ENCODE measurements around the gene CNIH2. TPM values are rescaled to one million over a fixed set of nuclear protein-coding genes. Genes with fewer than 3 reads are reported as not detected.
"Not testable (repeated sequence)": the region's sequence is repeated elsewhere in the genome, so short reads cannot be mapped to it uniquely, and the experiment has no call there.

Gene CNIH2
- total and polyA plus RNA-seq, 8 donors: 0.50 to 1.5 (median 0.80) TPM; not detected in 5

DNA sequence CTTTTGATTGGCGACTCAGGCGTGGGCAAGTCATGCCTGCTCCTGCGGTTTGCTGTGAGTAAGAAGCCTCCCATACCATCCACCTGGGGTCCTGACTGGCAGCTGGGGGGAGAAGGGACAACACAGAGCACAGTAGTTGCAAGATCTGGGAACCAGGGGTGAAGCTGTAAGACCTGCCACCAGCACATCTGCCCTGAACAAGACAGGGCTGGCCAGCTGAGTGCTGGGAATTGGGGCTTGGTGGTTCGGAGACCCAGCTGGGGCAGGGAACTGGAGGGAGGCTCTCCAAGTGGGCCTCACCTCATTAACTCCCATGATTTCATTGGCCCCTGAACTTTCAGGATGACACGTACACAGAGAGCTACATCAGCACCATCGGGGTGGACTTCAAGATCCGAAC lies 6.2 kb upstream of the CNIH2 start:
- Histone ChIP-seq H3K27me3 (no peaks in the 10 kb centered on the region), H3K4me1 (peaks cover 13 to 42% (median 34%) of the 10 kb centered on the region in 4 donors), H3K9me3 (no peaks in the 10 kb centered on the region), H3K27ac (no peak overlapping the region), H3K36me3 (peaks cover 43 to 60% (median 57%) of the 10 kb centered on the region in 4 donors), H3K4me3 (no peak overlapping the region)
- intact Hi-C loops (cut with DNase I; ENCODE audit: low total_unique reads): no loop called here
- no peak for DNase-seq
- WGBS, 5 donors: 93 to 96% (median 94%) methylated on average over 7 of the region's 7 CpGs
- no peak for TF ChIP-seq EP300 (IDR thresholded peaks at IDR 0.05)
- TF ChIP-seq, protein P1, sequence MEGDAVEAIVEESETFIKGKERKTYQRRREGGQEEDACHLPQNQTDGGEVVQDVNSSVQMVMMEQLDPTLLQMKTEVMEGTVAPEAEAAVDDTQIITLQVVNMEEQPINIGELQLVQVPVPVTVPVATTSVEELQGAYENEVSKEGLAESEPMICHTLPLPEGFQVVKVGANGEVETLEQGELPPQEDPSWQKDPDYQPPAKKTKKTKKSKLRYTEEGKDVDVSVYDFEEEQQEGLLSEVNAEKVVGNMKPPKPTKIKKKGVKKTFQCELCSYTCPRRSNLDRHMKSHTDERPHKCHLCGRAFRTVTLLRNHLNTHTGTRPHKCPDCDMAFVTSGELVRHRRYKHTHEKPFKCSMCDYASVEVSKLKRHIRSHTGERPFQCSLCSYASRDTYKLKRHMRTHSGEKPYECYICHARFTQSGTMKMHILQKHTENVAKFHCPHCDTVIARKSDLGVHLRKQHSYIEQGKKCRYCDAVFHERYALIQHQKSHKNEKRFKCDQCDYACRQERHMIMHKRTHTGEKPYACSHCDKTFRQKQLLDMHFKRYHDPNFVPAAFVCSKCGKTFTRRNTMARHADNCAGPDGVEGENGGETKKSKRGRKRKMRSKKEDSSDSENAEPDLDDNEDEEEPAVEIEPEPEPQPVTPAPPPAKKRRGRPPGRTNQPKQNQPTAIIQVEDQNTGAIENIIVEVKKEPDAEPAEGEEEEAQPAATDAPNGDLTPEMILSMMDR (IDR thresholded peaks at IDR 0.05): no peak
- no peak for TF ChIP-seq POLR2AphosphoS5 (IDR thresholded peaks at IDR 0.05)
- TF ChIP-seq POLR2A (IDR thresholded peaks at IDR 0.05): no peak

DNA sequence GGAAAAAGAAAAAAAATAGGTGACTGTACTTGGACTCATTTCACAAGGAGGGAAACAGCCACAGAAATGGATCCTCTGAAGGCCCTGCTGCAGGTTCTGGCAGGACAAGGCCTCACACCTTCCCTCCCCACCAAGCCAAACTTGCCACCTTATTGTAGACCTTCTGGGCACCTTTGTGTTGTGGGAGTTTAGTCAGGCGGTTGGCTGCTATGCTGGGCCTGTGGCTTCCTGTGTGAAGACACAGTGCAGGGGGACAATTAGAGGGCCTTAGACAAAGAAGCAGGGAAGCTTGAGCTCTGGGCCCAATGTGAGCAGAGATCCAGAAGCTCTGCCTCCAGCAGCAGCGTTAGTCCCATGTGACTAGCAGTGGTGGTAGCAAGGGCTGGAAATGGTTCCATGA lies 5.4 kb upstream of the CNIH2 start:
- Histone ChIP-seq H3K27ac (no peak overlapping the region), H3K4me3 (no peak overlapping the region), H3K36me3 (peaks cover 43 to 64% (median 60%) of the 10 kb centered on the region in 4 donors), H3K9me3 (no peaks in the 10 kb centered on the region), H3K27me3 (no peaks in the 10 kb centered on the region), H3K4me1 (peaks cover 14 to 45% (median 33%) of the 10 kb centered on the region in 4 donors)
- WGBS, 5 donors: 77 to 96% (median 81%) methylated on average over 2 of the region's 2 CpGs
- DNase-seq: no peak
- no peak for TF ChIP-seq POLR2A (IDR thresholded peaks at IDR 0.05)
- no peak for TF ChIP-seq POLR2AphosphoS5 (IDR thresholded peaks at IDR 0.05)
- TF ChIP-seq, protein P1 (IDR thresholded peaks at IDR 0.05): no peak
- no peak for TF ChIP-seq EP300 (IDR thresholded peaks at IDR 0.05)
- intact Hi-C loops (cut with DNase I; ENCODE audit: low total_unique reads): no loop called here

DNA sequence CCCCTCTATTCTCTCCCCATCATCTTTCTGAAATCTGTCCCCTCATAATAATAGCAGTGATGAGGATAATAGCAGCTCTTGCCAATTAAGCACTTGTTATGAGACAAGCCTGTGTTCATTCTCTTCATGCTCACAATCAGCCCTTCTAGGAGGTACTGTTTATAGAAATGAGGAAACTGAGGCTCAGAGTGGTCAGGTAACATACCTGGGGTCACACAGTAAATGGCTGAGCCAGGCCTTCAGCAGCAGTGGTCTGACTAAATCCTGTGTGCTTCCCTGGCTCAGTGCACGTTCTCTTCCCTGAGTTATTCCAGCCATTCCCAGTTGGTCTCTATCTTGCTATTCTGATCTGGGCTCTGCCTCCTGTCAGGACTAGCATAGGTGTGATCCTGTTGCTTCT lies 3.8 kb upstream of the CNIH2 start:
- 56 to 67% (median 60%) methylated on average over 1 of the region's 1 CpG for WGBS, 5 donors
- no peak for DNase-seq
- intact Hi-C loops (cut with DNase I; ENCODE audit: low total_unique reads): no loop called here
- H3K4me1 ChIP-seq: peaks cover 23 to 49% (median 38%) of the 10 kb centered on the region in 4 donors
- H3K9me3 ChIP-seq: no peaks in the 10 kb centered on the region
- TF ChIP-seq POLR2AphosphoS5 (IDR thresholded peaks at IDR 0.05) (no peak), POLR2A (IDR thresholded peaks at IDR 0.05) (no peak)
- peaks cover 43 to 64% (median 60%) of the 10 kb centered on the region in 4 donors for H3K36me3 ChIP-seq
- no peak overlapping the region for H3K4me3 ChIP-seq
- H3K27me3 ChIP-seq: peaks cover 0 to 9% (median 0%) of the 10 kb centered on the region in 3 donors
- no peak overlapping the region for H3K27ac ChIP-seq

DNA sequence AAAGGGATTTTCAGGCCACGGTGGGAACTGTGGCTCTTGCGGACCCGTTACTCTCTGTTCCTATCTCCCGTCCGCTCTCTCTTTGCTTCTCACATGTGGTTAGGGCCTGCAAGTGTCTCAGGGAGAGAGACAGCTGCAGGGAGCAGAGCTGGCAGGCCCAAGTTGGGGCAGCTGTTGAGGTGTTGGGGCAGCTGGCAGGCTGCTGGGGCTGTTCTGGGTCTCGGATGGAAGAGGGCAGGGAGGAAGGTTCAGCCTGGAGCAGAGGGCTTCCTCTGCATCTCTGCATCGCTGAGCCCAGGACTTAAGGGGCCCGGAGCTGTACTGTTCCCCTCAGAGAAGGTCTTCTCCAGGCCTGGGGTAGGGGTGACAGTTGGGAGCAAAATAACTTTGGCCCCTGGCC lies 2.6 kb upstream of the CNIH2 start:
- peaks cover 0 to 12% (median 0%) of the 10 kb centered on the region in 3 donors for H3K27me3 ChIP-seq
- peaks cover 43 to 64% (median 59%) of the 10 kb centered on the region in 4 donors for H3K36me3 ChIP-seq
- H3K27ac ChIP-seq: no peak overlapping the region
- TF ChIP-seq, protein P1 (IDR thresholded peaks at IDR 0.05): no peak
- TF ChIP-seq POLR2A (IDR thresholded peaks at IDR 0.05) (no peak), POLR2AphosphoS5 (IDR thresholded peaks at IDR 0.05) (no peak), EP300 (IDR thresholded peaks at IDR 0.05) (no peak)
- DNase-seq: no peak
- no peaks in the 10 kb centered on the region for H3K9me3 ChIP-seq
- peaks cover 14 to 37% (median 26%) of the 10 kb centered on the region in 4 donors for H3K4me1 ChIP-seq
- intact Hi-C loops (cut with DNase I; ENCODE audit: low total_unique reads): no loop called here
- 90 to 97% (median 92%) methylated on average over 8 of the region's 8 CpGs for WGBS, 5 donors
- H3K4me3 ChIP-seq: no peak overlapping the region

DNA sequence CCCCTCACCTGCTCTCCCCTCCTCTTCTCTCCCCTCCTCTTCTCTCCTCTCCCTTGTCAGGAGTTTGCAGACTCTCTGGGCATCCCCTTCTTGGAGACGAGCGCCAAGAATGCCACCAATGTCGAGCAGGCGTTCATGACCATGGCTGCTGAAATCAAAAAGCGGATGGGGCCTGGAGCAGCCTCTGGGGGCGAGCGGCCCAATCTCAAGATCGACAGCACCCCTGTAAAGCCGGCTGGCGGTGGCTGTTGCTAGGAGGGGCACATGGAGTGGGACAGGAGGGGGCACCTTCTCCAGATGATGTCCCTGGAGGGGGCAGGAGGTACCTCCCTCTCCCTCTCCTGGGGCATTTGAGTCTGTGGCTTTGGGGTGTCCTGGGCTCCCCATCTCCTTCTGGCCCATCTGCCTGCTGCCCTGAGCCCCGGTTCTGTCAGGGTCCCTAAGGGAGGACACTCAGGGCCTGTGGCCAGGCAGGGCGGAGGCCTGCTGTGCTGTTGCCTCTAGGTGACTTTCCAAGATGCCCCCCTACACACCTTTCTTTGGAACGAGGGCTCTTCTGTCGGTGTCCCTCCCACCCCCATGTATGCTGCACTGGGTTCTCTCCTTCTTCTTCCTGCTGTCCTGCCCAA lies 1.9 kb upstream of the CNIH2 start:
- peaks cover 0 to 12% (median 0%) of the 10 kb centered on the region in 3 donors for H3K27me3 ChIP-seq
- intact Hi-C loops (cut with DNase I; ENCODE audit: low total_unique reads): no loop called here
- H3K9me3 ChIP-seq: no peaks in the 10 kb centered on the region
- WGBS, 5 donors: 81 to 88% (median 87%) methylated on average over 9 to 14 of the region's 14 CpGs
- H3K27ac ChIP-seq: no peak overlapping the region
- no peak for DNase-seq
- TF ChIP-seq POLR2AphosphoS5 (IDR thresholded peaks at IDR 0.05): no peak
- TF ChIP-seq, protein P1 (IDR thresholded peaks at IDR 0.05): no peak
- no peak for TF ChIP-seq POLR2A (IDR thresholded peaks at IDR 0.05)
- no peak for TF ChIP-seq EP300 (IDR thresholded peaks at IDR 0.05)
- H3K4me3 ChIP-seq: no peak overlapping the region
- H3K36me3 ChIP-seq: peaks cover 43 to 58% (median 57%) of the 10 kb centered on the region in 4 donors
- H3K4me1 ChIP-seq: peaks cover 14 to 30% (median 19%) of the 10 kb centered on the region in 4 donors

DNA sequence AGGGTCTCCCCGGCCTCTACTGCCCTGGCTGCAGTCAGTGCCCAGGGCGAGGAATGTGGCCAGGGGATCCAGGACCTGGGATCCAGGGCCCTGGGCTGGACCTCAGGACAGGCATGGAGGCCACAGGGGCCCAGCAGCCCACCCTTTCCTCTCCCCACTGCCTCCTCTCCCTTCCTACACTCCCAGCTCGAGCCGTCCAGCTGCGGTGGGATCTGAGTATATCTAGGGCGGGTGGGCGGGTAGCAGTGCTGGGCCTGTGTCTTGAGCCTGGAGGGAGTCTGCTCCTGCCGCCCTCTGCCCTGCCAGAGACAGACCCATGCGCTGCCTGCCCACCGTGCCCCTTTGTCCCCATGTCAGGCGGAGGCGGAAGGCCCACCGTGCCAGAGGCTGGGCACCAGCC lies 1.4 kb upstream of the CNIH2 start:
- WGBS, 5 donors: 72 to 87% (median 80%) methylated on average over 7 to 13 of the region's 13 CpGs
- Histone ChIP-seq H3K27ac (peak overlapping the region in 1 of 5 donors; percentile 69), H3K27me3 (peaks cover 0 to 12% (median 0%) of the 10 kb centered on the region in 3 donors), H3K4me1 (peaks cover 14 to 26% (median 16%) of the 10 kb centered on the region in 4 donors), H3K36me3 (peaks cover 42 to 56% (median 55%) of the 10 kb centered on the region in 4 donors)
- DNase-seq; intact Hi-C loops (cut with DNase I; ENCODE audit: low total_unique reads); H3K4me3 ChIP-seq; H3K9me3 ChIP-seq: not testable (repeated sequence)

DNA sequence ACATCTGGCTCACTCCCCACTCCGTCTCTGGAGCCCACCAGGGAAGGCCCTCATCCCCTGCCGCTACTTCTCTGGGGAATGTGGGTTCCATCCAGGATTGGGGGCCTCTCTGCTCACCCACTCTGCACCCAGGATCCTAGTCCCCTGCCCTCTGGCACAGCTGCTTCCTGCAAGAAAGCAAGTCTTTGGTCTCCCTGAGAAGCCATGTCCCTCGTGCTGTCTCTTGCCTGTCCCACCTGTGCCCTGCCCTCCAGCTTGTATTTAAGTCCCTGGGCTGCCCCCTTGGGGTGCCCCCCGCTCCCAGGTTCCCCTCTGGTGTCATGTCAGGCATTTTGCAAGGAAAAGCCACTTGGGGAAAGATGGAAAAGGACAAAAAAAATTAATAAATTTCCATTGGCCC lies 911 bp upstream of the CNIH2 start:
- DNase-seq; intact Hi-C loops (cut with DNase I; ENCODE audit: low total_unique reads): not testable (repeated sequence)
- peak overlapping the region in 2 of 5 donors; percentile 56 to 69 for H3K27ac ChIP-seq

More for the DNA sequence above, 911 bp upstream of the CNIH2 start:
- WGBS, 5 donors: 64 to 83% (median 69%) methylated on average over 4 of the region's 4 CpGs
- peaks cover 0 to 12% (median 0%) of the 10 kb centered on the region in 3 donors for H3K27me3 ChIP-seq
- not testable (repeated sequence) for H3K4me3 ChIP-seq, H3K9me3 ChIP-seq
- peaks cover 16 to 26% (median 19%) of the 10 kb centered on the region in 4 donors for H3K4me1 ChIP-seq
- peaks cover 38 to 51% (median 50%) of the 10 kb centered on the region in 4 donors for H3K36me3 ChIP-seq

Data from stomach (tissue), 9 donors.